Measurements from ENCODE around the gene PIK3R6. TPM values are rescaled to one million over a fixed set of nuclear protein-coding genes. Genes with fewer than 3 reads are reported as not detected.

The PIK3R6 gene
- total RNA-seq, 1 experiment from 2014 or later = not detected

DNA sequence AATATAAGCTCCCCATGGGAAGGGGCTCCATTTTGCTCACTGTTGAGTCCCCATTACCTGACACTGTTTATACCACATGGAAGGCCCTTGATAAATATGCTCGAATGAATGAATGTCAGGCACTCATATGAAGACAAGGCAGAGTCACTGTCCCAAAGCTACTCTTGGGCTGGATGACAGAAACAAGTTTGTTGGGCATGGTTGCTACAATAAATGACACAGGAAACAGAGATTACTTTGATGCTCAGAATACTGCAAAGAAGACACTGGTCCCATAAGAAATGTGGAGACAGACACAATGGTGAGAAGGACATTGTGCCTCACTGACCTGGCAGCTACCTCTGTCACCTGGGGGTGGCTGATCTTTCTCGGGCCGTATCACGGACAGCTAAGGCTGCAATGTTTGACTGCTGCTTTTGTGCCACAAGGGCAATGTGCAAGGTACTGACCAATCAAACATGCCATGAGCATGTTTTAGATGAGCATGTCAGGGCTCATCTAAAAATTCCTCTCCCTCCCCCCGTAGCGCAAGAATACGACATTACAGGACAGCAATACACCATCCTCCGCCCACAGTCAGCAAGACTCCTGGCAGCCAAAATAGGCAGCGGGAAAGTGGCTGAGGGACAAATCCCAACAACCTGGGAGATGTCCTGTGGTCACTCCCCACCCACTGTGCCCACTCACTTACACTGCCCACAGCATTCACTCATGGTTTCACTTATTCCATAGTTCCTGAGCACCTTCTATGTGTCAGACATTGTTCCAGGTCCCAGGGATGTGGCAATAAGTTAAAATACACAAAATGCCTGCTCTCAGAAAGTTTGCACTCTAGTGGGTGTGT, 5.0 kb downstream of the PIK3R6 start:
- no peak overlapping the region for H2BK20ac ChIP-seq (ENCODE audit: low read depth, low read length, poor library complexity, severe bottlenecking)
- DNase-seq = peak; percentile 27
- no peaks in the 10 kb centered on the region; a peak in 1 of 5 replicates for H3K9me3 Mint-ChIP-seq
- H4K20me1 ChIP-seq (ENCODE audit: control insufficient read depth, insufficient read depth, insufficient read length) = no peaks in the 10 kb centered on the region
- H3K4me1 Mint-ChIP-seq = peaks cover 17% of the 10 kb centered on the region in 2 experiments
- no peak for TF ChIP-seq CTCF (conservative IDR thresholded peaks at IDR 0.05)
- H3K4me2 ChIP-seq (ENCODE audit: insufficient read depth, insufficient read length, low read length) = no peak overlapping the region
- no peak overlapping the region for H2BK15ac ChIP-seq (ENCODE audit: low read depth, low read length)
- H2AK5ac ChIP-seq (ENCODE audit: insufficient read length, low read length) = no peak overlapping the region
- no peaks in the 10 kb centered on the region for H3K23me2 ChIP-seq (ENCODE audit: insufficient read length, low read depth, low read length, poor library complexity, severe bottlenecking)
- H3K9ac ChIP-seq (ENCODE audit: extremely low read depth, insufficient read length, low read length) = no peak overlapping the region
- H3K4me3 Mint-ChIP-seq = no peak overlapping the region
- no peak overlapping the region for H2BK12ac ChIP-seq (ENCODE audit: insufficient read length, low read depth, low read length)
- H3K14ac ChIP-seq (ENCODE audit: insufficient read depth, low read length) = no peak overlapping the region
- no peaks in the 10 kb centered on the region; a peak in 1 of 7 replicates for H3K36me3 Mint-ChIP-seq (ENCODE audit: insufficient read depth in 1 of 3, low read depth in 3 of 3)
- no peak overlapping the region for H3K56ac ChIP-seq (ENCODE audit: insufficient read length, low read depth, low read length)
- H3K27ac ChIP-seq (ENCODE audit: insufficient read length, low read depth, low read length) = no peak overlapping the region
- no peak overlapping the region for H2AFZ ChIP-seq (ENCODE audit: low read length)
- no CpG with 5 or more reads among the region's 9 CpGs for WGBS (ENCODE audit: extremely low coverage, insufficient read length, low lambda C conversion rate)
- H3K23ac ChIP-seq (ENCODE audit: insufficient read length, low read depth, low read length) = no peak overlapping the region
- H3K27ac Mint-ChIP-seq = no peak overlapping the region
- H2BK5ac ChIP-seq (ENCODE audit: insufficient read length, low read length) = no peak overlapping the region
- no peaks in the 10 kb centered on the region for H3K27me3 ChIP-seq (ENCODE audit: insufficient read depth, low read length)
- peaks cover 8% of the 10 kb centered on the region; the same call in 1 of the 2 replicates for H3K4me1 ChIP-seq (ENCODE audit: insufficient read depth, low read length)
- H2BK120ac ChIP-seq (ENCODE audit: low read depth, low read length, poor library complexity, severe bottlenecking) = no peak overlapping the region
- H3K18ac ChIP-seq (ENCODE audit: insufficient read length, low read depth, low read length) = no peak overlapping the region
- no peak overlapping the region for H4K91ac ChIP-seq (ENCODE audit: insufficient read length, low read depth, low read length)
- H3K4ac ChIP-seq (ENCODE audit: low read depth, low read length) = no peak overlapping the region
- no peak overlapping the region for H4K8ac ChIP-seq (replicated peaks; ENCODE audit: insufficient read length, low read depth, low read length)
- H3T11ph ChIP-seq (ENCODE audit: low read length) = no peak overlapping the region
- no peaks in the 10 kb centered on the region for H3K9me3 ChIP-seq (ENCODE audit: control insufficient read depth, low read depth, low read length)
- H3K79me2 ChIP-seq (ENCODE audit: insufficient read depth, low read length) = no peaks in the 10 kb centered on the region
- no peaks in the 10 kb centered on the region; the same call in 1 of the 2 replicates for H3K27me3 Mint-ChIP-seq (ENCODE audit: low read depth)
- H3K79me1 ChIP-seq (ENCODE audit: insufficient read depth, low read depth, low read length, poor library complexity, severe bottlenecking) = no peaks in the 10 kb centered on the region
- no peak overlapping the region for H4K5ac ChIP-seq (ENCODE audit: insufficient read length, low read depth, low read length)
